Mesodermal cell (in vitro differentiated cells): Measurements from ENCODE around the gene ZDHHC9. TPM values are rescaled to one million over a fixed set of nuclear protein-coding genes. Genes with fewer than 3 reads are reported as not detected.
"Not testable (repeated sequence)": the region's sequence is repeated elsewhere in the genome, so short reads cannot be mapped to it uniquely, and the experiment has no call there.

Experiments used
- H3K27ac ChIP-seq: 2 replicates; pipeline ENCODE4 v1.7.0; 2013; ENCODE audit warnings: mild to moderate bottlenecking, low read depth, low read length, moderate library complexity; ENCODE audit not compliant: severe bottlenecking
- H3K36me3 ChIP-seq: 2 replicates; pipeline ENCODE4 v1.7.1; 2013; ENCODE audit warnings: mild to moderate bottlenecking, low read length, moderate library complexity; ENCODE audit not compliant: control insufficient read depth, insufficient read depth
- H3K4me1 ChIP-seq: one replicate; pipeline ENCODE4 v1.7.1; 2013; ENCODE audit warnings: mild to moderate bottlenecking, low read length; ENCODE audit not compliant: insufficient read depth, control insufficient read depth, poor library complexity, severe bottlenecking
- H3K4me3 ChIP-seq: 2 replicates; pipeline ENCODE4 v1.7.0; 2013; ENCODE audit warnings: low read length, control low read depth, mild to moderate bottlenecking; ENCODE audit not compliant: insufficient read depth, poor library complexity, severe bottlenecking; ENCODE audit errors: extremely low read depth
- H3K9me3 ChIP-seq: 2 replicates; pipeline ENCODE4 v1.7.1; 2013; ENCODE audit warnings: mild to moderate bottlenecking, low read length, moderate library complexity; ENCODE audit not compliant: control insufficient read depth
- WGBS, 2 experiments: methylation state at CpG; one replicate each; pipeline ENCODE4 v1.1.5; 2013; ENCODE audit warnings: missing lambda C conversion rate in 2 of 2; ENCODE audit not compliant: insufficient coverage in 2 of 2; 5-methylcytosine and 5-hydroxymethylcytosine counted together
- polyA plus RNA-seq, 2 experiments: library from polyadenylated mRNA; stranded (reverse); fragments of 50-300 nt; gene quantifications; one replicate each; pipeline ENCODE4 v1.2.3, GENCODE V29; 2013

Gene ZDHHC9
- polyA plus RNA-seq (2013, experiment 1 of 2), result 31.3 TPM
- polyA plus RNA-seq (2013, experiment 2 of 2), result 28.3 TPM

- H3K36me3 ChIP-seq, result peaks cover 11% of the 10 kb centered on the region
- H3K4me1 ChIP-seq, result peaks cover 3% of the 10 kb centered on the region
- H3K4me3 ChIP-seq, result peak within 1 kb of the TSS; percentile 61
- H3K27ac ChIP-seq, result peak within 1 kb of the TSS; percentile 74
- 0% methylated on average over 2 to 4 of the region's 72 CpGs for WGBS, 2 experiments
- H3K9me3 ChIP-seq, result no peaks in the 10 kb centered on the region
Measured at GRCh38 chrX:129843459-129844306, at the start of gene ZDHHC9. TSS of gene ZDHHC9 (minus strand) at chrX:129843886. CDS start at chrX:129841945, 1,941 bp downstream.

- H3K27ac ChIP-seq, result peak overlapping the region; percentile 57
- no peak overlapping the region for H3K4me3 ChIP-seq
- whole genome bisulfite sequencing, 2 experiments, result 100% methylated on average over 1 of the region's 5 CpGs; no CpG with 5 or more reads in 1 of the 2 experiments
- H3K36me3 ChIP-seq, result no peaks in the 10 kb centered on the region
- peaks cover 5% of the 10 kb centered on the region for H3K4me1 ChIP-seq
- no peaks in the 10 kb centered on the region for H3K9me3 ChIP-seq
Measured at GRCh38 chrX:129877401-129877800, 33.7 kb upstream of the ZDHHC9 start.

- Histone ChIP-seq H3K9me3 (no peaks in the 10 kb centered on the region), H3K27ac (no peak overlapping the region), H3K36me3 (no peaks in the 10 kb centered on the region), H3K4me1 (peaks cover 5% of the 10 kb centered on the region), H3K4me3 (no peak overlapping the region)
- 53 to 74% methylated on average over 2 to 3 of the region's 4 CpGs for whole genome bisulfite sequencing, 2 experiments
Measured at GRCh38 chrX:129876771-129877305, 33.2 kb upstream of the ZDHHC9 start.

- peaks cover 5% of the 10 kb centered on the region for H3K4me1 ChIP-seq
Measured at GRCh38 chrX:129875669-129876068, 32.0 kb upstream of the ZDHHC9 start.

GRCh38 chrX:129872524-129872923 is 28.8 kb upstream of the ZDHHC9 start:
- peaks cover 4% of the 10 kb centered on the region for H3K4me1 ChIP-seq
- no peak overlapping the region for H3K4me3 ChIP-seq
- 67 to 80% methylated on average over 1 of the region's 2 CpGs for WGBS, 2 experiments
- no peaks in the 10 kb centered on the region for H3K36me3 ChIP-seq
- no peak overlapping the region for H3K27ac ChIP-seq
- no peaks in the 10 kb centered on the region for H3K9me3 ChIP-seq

More at GRCh38 chrX:129875669-129876068, 32.0 kb upstream of the ZDHHC9 start:
- Histone ChIP-seq H3K36me3 (no peaks in the 10 kb centered on the region), H3K4me3 (no peak overlapping the region), H3K9me3 (no peaks in the 10 kb centered on the region), H3K27ac (no peak overlapping the region)
- WGBS, 2 experiments, result 73 to 93% methylated on average over 2 of the region's 3 CpGs

GRCh38 chrX:129866321-129866720 is 22.6 kb upstream of the ZDHHC9 start:
- H3K4me1 ChIP-seq, H3K9me3 ChIP-seq, H3K36me3 ChIP-seq, H3K4me3 ChIP-seq, H3K27ac ChIP-seq: not testable (repeated sequence)
- no CpG with 5 or more reads among the region's 3 CpGs for WGBS, 2 experiments

GRCh38 chrX:129859134-129859533 is 15.4 kb upstream of the ZDHHC9 start:
- not testable (repeated sequence) for H3K9me3 ChIP-seq
- 100% methylated on average over 1 of the region's 6 CpGs; no CpG with 5 or more reads in 1 of the 2 experiments for WGBS, 2 experiments

GRCh38 chrX:129851825-129852224 is 8.1 kb upstream of the ZDHHC9 start:
- 77 to 95% methylated on average over 2 of the region's 4 CpGs for WGBS, 2 experiments
- not testable (repeated sequence) for H3K4me3 ChIP-seq, H3K27ac ChIP-seq, H3K9me3 ChIP-seq, H3K4me1 ChIP-seq, H3K36me3 ChIP-seq

More at GRCh38 chrX:129859134-129859533, 15.4 kb upstream of the ZDHHC9 start:
- not testable (repeated sequence) for H3K36me3 ChIP-seq, H3K4me3 ChIP-seq, H3K4me1 ChIP-seq, H3K27ac ChIP-seq

GRCh38 chrX:129846716-129847115 is 3.0 kb upstream of the ZDHHC9 start:
- Histone ChIP-seq H3K4me1 (no peaks in the 10 kb centered on the region), H3K9me3 (no peaks in the 10 kb centered on the region), H3K4me3 (no peak overlapping the region), H3K36me3 (no peaks in the 10 kb centered on the region), H3K27ac (no peak overlapping the region)
- WGBS, 2 experiments, result 83% methylated on average over 1 of the region's 2 CpGs; no CpG with 5 or more reads in 1 of the 2 experiments

- no CpG with 5 or more reads among the region's 4 CpGs for WGBS, 2 experiments
- Histone ChIP-seq H3K36me3 (peaks cover 1% of the 10 kb centered on the region), H3K27ac (no peak overlapping the region), H3K4me3 (no peak overlapping the region), H3K9me3 (no peaks in the 10 kb centered on the region), H3K4me1 (no peaks in the 10 kb centered on the region)
Measured at GRCh38 chrX:129845616-129846190, 2.0 kb upstream of the ZDHHC9 start.

GRCh38 chrX:129843209-129843458 is 552 bp downstream of the ZDHHC9 start:
- H3K4me1 ChIP-seq, result peaks cover 3% of the 10 kb centered on the region
- peaks cover 11% of the 10 kb centered on the region for H3K36me3 ChIP-seq
- H3K9me3 ChIP-seq, result no peaks in the 10 kb centered on the region
- no peak overlapping the region for H3K27ac ChIP-seq
- no CpG with 5 or more reads among the region's 23 CpGs for WGBS, 2 experiments
- peak overlapping the region; percentile 61 for H3K4me3 ChIP-seq
